ENCODE measurements around the gene SYTL4. TPM values are rescaled to one million over a fixed set of nuclear protein-coding genes. Genes with fewer than 3 reads are reported as not detected.

Gene SYTL4
- total RNA-seq, 2 experiments from 2014 or later = not detected

GRCh38 chrX:100635040-100635439, 96.9 kb downstream of the SYTL4 start:
- Histone ChIP-seq H3K9me2 (ENCODE audit: insufficient read depth, low read length) (no peaks in the 10 kb centered on the region), H3K36me3 (ENCODE audit: insufficient read depth, low read length) (no peaks in the 10 kb centered on the region), H3K4me2 (ENCODE audit: low read length) (no peak overlapping the region), H3K9me3 (ENCODE audit: low read length) (no peaks in the 10 kb centered on the region), H4K20me1 (ENCODE audit: insufficient read depth, low read length) (no peaks in the 10 kb centered on the region), H3K4me3 (ENCODE audit: low read depth, low read length, poor library complexity, severe bottlenecking) (no peak overlapping the region), H3K4me1 (ENCODE audit: insufficient read depth, low read length, poor library complexity, severe bottlenecking) (no peaks in the 10 kb centered on the region), H3K79me2 (ENCODE audit: insufficient read depth, low read depth, low read length) (no peaks in the 10 kb centered on the region), H2AFZ (ENCODE audit: low read length) (no peak overlapping the region), H3K27ac (ENCODE audit: low read depth, low read length, poor library complexity, severe bottlenecking) (no peak overlapping the region)
- intact Hi-C loops (cut with micrococcal nuclease; ENCODE audit: unreplicated experiment) = no loop called here
- no peak for DNase-seq (ENCODE audit: low spot score)
- BruUV-seq (replicated peaks) = no TSS peak
- TF ChIP-seq CTCF (conservative IDR thresholded peaks at IDR 0.05; ENCODE audit: low read length) = no peak
- TF ChIP-seq EZH2phosphoT487 (IDR thresholded peaks at IDR 0.05; ENCODE audit: borderline replicate concordance, low read depth, low read length) = no peak
- ChIA-PET CTCF (ENCODE audit: unreplicated experiment) (no interaction called here), POLR2A (interaction anchor here (0.6 kb wide), 1 partner anchor 341 kb away, joined by 3 read pairs; no protein-coding TSS in a partner anchor)

GRCh38 chrX:100625985-100626491, 105.9 kb downstream of the SYTL4 start:
- H3K4me1 ChIP-seq (ENCODE audit: insufficient read depth, low read length, poor library complexity, severe bottlenecking) = no peaks in the 10 kb centered on the region
- CTCF ChIA-PET (ENCODE audit: unreplicated experiment) = no interaction called here
- TF ChIP-seq EZH2phosphoT487 (IDR thresholded peaks at IDR 0.05; ENCODE audit: borderline replicate concordance, low read depth, low read length) = no peak
- TF ChIP-seq CTCF (conservative IDR thresholded peaks at IDR 0.05; ENCODE audit: low read length) = no peak
- no TSS peak for BruUV-seq (replicated peaks)
- DNase-seq (ENCODE audit: low spot score) = peak; percentile 16
- no peak overlapping the region for H3K4me3 ChIP-seq (ENCODE audit: low read depth, low read length, poor library complexity, severe bottlenecking)
- H3K9me2 ChIP-seq (ENCODE audit: insufficient read depth, low read length) = no peaks in the 10 kb centered on the region
- intact Hi-C loops (cut with micrococcal nuclease; ENCODE audit: unreplicated experiment) = no loop called here
- no peaks in the 10 kb centered on the region for H3K36me3 ChIP-seq (ENCODE audit: insufficient read depth, low read length)
- H3K79me2 ChIP-seq (ENCODE audit: insufficient read depth, low read depth, low read length) = no peaks in the 10 kb centered on the region
- no peak overlapping the region for H3K27ac ChIP-seq (ENCODE audit: low read depth, low read length, poor library complexity, severe bottlenecking)
- no peak overlapping the region for H3K4me2 ChIP-seq (ENCODE audit: low read length)
- no peaks in the 10 kb centered on the region for H3K9me3 ChIP-seq (ENCODE audit: low read length)
- no peaks in the 10 kb centered on the region for H4K20me1 ChIP-seq (ENCODE audit: insufficient read depth, low read length)
- POLR2A ChIA-PET = no interaction called here
- H2AFZ ChIP-seq (ENCODE audit: low read length) = no peak overlapping the region

Other genes with a start within 250 kb of the SYTL4 start
- gene TNMD, start 147.2 kb downstream of the SYTL4 start, total RNA-seq (2014; rRNA removed; shearing (Covaris generic)) = not detected in 2 replicates
- not detected in 2 replicates for gene TNMD, start 147.2 kb downstream of the SYTL4 start, total RNA-seq (2022)
- gene TSPAN6, start 95.3 kb downstream of the SYTL4 start, total RNA-seq (2014; rRNA removed; shearing (Covaris generic)) = not detected in 2 replicates
- not detected in 2 replicates for gene TSPAN6, start 95.3 kb downstream of the SYTL4 start, total RNA-seq (2022)
- gene SRPX2, start 87.9 kb downstream of the SYTL4 start, total RNA-seq (2014; rRNA removed; shearing (Covaris generic)) = not detected in 2 replicates
- not detected in 2 replicates for gene SRPX2, start 87.9 kb downstream of the SYTL4 start, total RNA-seq (2022)
- gene CSTF2, start 88.3 kb upstream of the SYTL4 start, total RNA-seq (2014; rRNA removed; shearing (Covaris generic)) = 26.5 and 30.4 TPM in 2 replicates
- 30.0 and 32.6 TPM in 2 replicates for gene CSTF2, start 88.3 kb upstream of the SYTL4 start, total RNA-seq (2022)
- gene NOX1, start 142.2 kb upstream of the SYTL4 start, total RNA-seq (2014; rRNA removed; shearing (Covaris generic)) = 0.05 TPM in 1 of 2 replicates, not detected in the other
- not detected in 2 replicates for gene NOX1, start 142.2 kb upstream of the SYTL4 start, total RNA-seq (2022)
- 5.8 and 6.4 TPM in 2 replicates for gene XKRX, start 196.8 kb upstream of the SYTL4 start, total RNA-seq (2014; rRNA removed; shearing (Covaris generic))
- gene XKRX, start 196.8 kb upstream of the SYTL4 start, total RNA-seq (2022) = 8.4 and 11.8 TPM in 2 replicates
- not detected in 2 replicates for gene ARL13A, start 237.6 kb upstream of the SYTL4 start, total RNA-seq (2014; rRNA removed; shearing (Covaris generic))
- not detected in 2 replicates for gene ARL13A, start 237.6 kb upstream of the SYTL4 start, total RNA-seq (2022)

Data from OCI-LY7 (cell line).